CD4-positive, alpha-beta T cell (primary cell): Measurements from ENCODE around the gene ZIM2. TPM values are rescaled to one million over a fixed set of nuclear protein-coding genes. Genes with fewer than 3 reads are reported as not detected.
"Not testable (repeated sequence)": the region's sequence is repeated elsewhere in the genome, so short reads cannot be mapped to it uniquely, and the experiment has no call there.

Experiments used
- ATAC-seq: fragments of 200-7000 bp; cut with Tn5 transposase; one replicate; pipeline ENCODE4 v1.10.0; 2022; ENCODE audit warnings: mild to moderate bottlenecking; ENCODE audit not compliant: poor library complexity
- CTCF ChIA-PET: fragments of 350-600 bp; sonication (Branson Sonifier 250); formaldehyde crosslinking; loops from one replicate; lab custom pipeline; 2021; ENCODE audit warnings: antibody characterized with exemption, inconsistent platforms; lab: Charles Lee
- POLR2A ChIA-PET: fragments of 350-600 bp; sonication (Branson Sonifier 250); formaldehyde crosslinking; loops from one replicate; lab custom pipeline; 2021; ENCODE audit warnings: antibody characterized with exemption, inconsistent platforms; lab: Charles Lee
- DNase-seq, 14 experiments: peaks; one replicate each; pipeline ENCODE4 v3.0.0-alpha.2; 2013 to 2020; ENCODE audit warnings: mixed read lengths in 2 of 14
- H3K27ac ChIP-seq, 2 donors: one replicate each; pipeline versions ENCODE4 v1.5.1 to v1.7.0; 2013; ENCODE audit warnings: low read length in 2 of 2, low read depth in 1 of 2, mild to moderate bottlenecking in 1 of 2
- H3K27me3 ChIP-seq, 2 experiments: 1 replicate in 1 of 2; 2 replicates in 1 of 2; pipeline versions ENCODE4 v1.6.1 to v1.7.0; 2013; ENCODE audit warnings: low read length in 2 of 2, control low read depth in 1 of 2, mild to moderate bottlenecking in 1 of 2, moderate library complexity in 1 of 2; ENCODE audit not compliant: insufficient read depth in 2 of 2, control insufficient read depth in 1 of 2
- H3K36me3 ChIP-seq: one replicate; pipeline ENCODE4 v1.6.1; 2013; ENCODE audit warnings: low read length, control low read depth; ENCODE audit not compliant: insufficient read depth
- H3K4me1 ChIP-seq: one replicate; pipeline ENCODE4 v1.6.1; 2013; ENCODE audit warnings: low read length, control low read depth; ENCODE audit not compliant: insufficient read depth
- H3K4me3 ChIP-seq: one replicate; pipeline ENCODE4 v1.5.1; 2013; ENCODE audit warnings: mild to moderate bottlenecking, low read length, moderate library complexity
- H3K9me3 ChIP-seq, 2 experiments: 1 replicate in 1 of 2; 2 replicates in 1 of 2; pipeline versions ENCODE4 v1.6.1 to v1.7.0; 2013; ENCODE audit warnings: low read length in 2 of 2, mild to moderate bottlenecking in 2 of 2, control low read depth in 1 of 2, moderate library complexity in 1 of 2; ENCODE audit not compliant: control insufficient read depth in 1 of 2, insufficient read depth in 1 of 2
- H3K27ac Mint-ChIP-seq: one replicate; pipeline ENCODE4 v1.8.0; 2020; ENCODE audit warnings: mixed read lengths
- H3K27me3 Mint-ChIP-seq: one replicate; pipeline ENCODE4 v1.8.0; 2021; ENCODE audit warnings: mixed read lengths
- H3K36me3 Mint-ChIP-seq: one replicate; pipeline ENCODE4 v1.8.0; 2021; ENCODE audit warnings: low read depth, mixed read lengths
- H3K4me1 Mint-ChIP-seq: one replicate; pipeline ENCODE4 v1.8.0; 2021; ENCODE audit warnings: low read depth, mixed read lengths
- H3K4me3 Mint-ChIP-seq: one replicate; pipeline ENCODE4 v1.8.0; 2020; ENCODE audit warnings: mild to moderate bottlenecking, mixed read lengths
- H3K9me3 Mint-ChIP-seq: one replicate; pipeline ENCODE4 v1.8.0; 2020; ENCODE audit warnings: mixed read lengths
- intact Hi-C, 2 experiments: fragments of 100-400 bp; cut with DNase I in 1 of 2; cut with micrococcal nuclease in 1 of 2; formaldehyde crosslinking; loops; one replicate each; pipeline versions ENCODE4 v1.15.1 to v1.9.0; 2023 to 2025; cut with DNase I, micrococcal nuclease
- total RNA-seq, 174 experiments: library from RNA in 2 of 174; stranded (reverse) in 2 of 174; gene quantifications; one replicate each; pipeline ENCODE4 v1.2.3 and lab custom pipeline; 2021 to 2026
- TF ChIP-seq, protein P1 (sequence below): fragments of 200-600 bp; IDR thresholded peaks from one replicate; pipeline ENCODE4 v1.8.0; 2022; ENCODE audit warnings: antibody characterized with exemption, mild to moderate bottlenecking

The ZIM2 gene
- total RNA-seq, 2 experiments from 2014 or later: not detected

DNA sequence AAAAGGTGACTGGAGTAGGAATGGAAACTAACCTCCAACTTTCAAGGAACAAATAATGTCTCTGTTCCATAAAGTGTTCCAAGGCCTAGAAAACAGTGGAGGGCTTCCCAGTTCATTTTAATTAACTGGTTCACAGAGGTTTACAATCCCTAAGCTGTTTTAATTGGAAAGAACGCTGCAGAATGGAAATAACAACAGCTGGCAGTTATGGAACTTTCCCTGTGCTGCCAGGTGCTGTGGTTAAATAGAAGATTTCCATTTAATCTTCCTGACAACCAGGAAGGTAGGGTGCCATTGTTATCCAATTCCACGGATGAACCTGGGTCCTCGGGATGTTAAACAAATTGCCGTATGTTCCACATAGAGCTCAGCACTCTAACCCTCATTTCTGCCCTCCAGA, 22.2 kb upstream of the ZIM2 start:
- Mint-ChIP-seq H3K4me3 (no peak overlapping the region), H3K36me3 (peaks cover 4% of the 10 kb centered on the region), H3K9me3 (peaks cover 18% of the 10 kb centered on the region), H3K4me1 (no peaks in the 10 kb centered on the region), H3K27ac (no peak overlapping the region), H3K27me3 (no peaks in the 10 kb centered on the region)
- ATAC-seq: no peak
- H3K27me3 ChIP-seq: no peaks in the 10 kb centered on the region
- H3K27ac ChIP-seq: no peak overlapping the region
- ChIA-PET CTCF (no interaction called here), POLR2A (no interaction called here)
- H3K4me1 ChIP-seq: no peaks in the 10 kb centered on the region
- no peak overlapping the region for H3K4me3 ChIP-seq
- DNase-seq: no peak
- intact Hi-C loops: no loop called here
- TF ChIP-seq, protein P1, sequence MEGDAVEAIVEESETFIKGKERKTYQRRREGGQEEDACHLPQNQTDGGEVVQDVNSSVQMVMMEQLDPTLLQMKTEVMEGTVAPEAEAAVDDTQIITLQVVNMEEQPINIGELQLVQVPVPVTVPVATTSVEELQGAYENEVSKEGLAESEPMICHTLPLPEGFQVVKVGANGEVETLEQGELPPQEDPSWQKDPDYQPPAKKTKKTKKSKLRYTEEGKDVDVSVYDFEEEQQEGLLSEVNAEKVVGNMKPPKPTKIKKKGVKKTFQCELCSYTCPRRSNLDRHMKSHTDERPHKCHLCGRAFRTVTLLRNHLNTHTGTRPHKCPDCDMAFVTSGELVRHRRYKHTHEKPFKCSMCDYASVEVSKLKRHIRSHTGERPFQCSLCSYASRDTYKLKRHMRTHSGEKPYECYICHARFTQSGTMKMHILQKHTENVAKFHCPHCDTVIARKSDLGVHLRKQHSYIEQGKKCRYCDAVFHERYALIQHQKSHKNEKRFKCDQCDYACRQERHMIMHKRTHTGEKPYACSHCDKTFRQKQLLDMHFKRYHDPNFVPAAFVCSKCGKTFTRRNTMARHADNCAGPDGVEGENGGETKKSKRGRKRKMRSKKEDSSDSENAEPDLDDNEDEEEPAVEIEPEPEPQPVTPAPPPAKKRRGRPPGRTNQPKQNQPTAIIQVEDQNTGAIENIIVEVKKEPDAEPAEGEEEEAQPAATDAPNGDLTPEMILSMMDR: no peak
- H3K36me3 ChIP-seq: no peaks in the 10 kb centered on the region
- H3K9me3 ChIP-seq: peaks cover 17 to 31% of the 10 kb centered on the region in 2 experiments

GRCh38 chr19:56860409-56860808, 19.9 kb upstream of the ZIM2 start:
- CTCF ChIA-PET, H3K4me1 ChIP-seq, intact Hi-C loops, H3K27ac Mint-ChIP-seq, H3K4me3 ChIP-seq, H3K27me3 Mint-ChIP-seq, H3K4me1 Mint-ChIP-seq, H3K4me3 Mint-ChIP-seq, DNase-seq, H3K36me3 Mint-ChIP-seq, H3K27ac ChIP-seq, H3K27me3 ChIP-seq, POLR2A ChIA-PET, H3K36me3 ChIP-seq, ATAC-seq: not testable (repeated sequence)
- H3K9me3 ChIP-seq: peaks cover 13 to 30% of the 10 kb centered on the region in 2 experiments
- peaks cover 22% of the 10 kb centered on the region for H3K9me3 Mint-ChIP-seq

DNA sequence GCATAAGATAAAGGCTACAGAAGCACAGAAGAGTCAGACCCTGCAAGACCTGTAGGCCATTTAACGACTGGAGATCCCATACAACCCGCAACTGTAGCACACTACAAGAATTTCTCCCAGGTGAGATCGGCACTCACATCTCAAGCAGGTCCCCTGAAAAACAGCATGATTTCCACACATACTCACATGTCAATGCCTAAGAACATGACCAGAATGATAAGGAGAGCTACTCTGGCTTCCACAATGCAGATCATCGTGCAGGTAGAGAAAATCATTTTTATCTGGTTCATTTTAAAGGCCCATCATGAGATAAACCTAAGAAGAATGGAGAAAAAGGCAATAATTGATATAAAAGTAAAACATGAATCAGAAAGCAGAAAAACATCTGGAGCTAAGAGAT, 17.5 kb upstream of the ZIM2 start:
- no peaks in the 10 kb centered on the region for H3K27me3 Mint-ChIP-seq
- no peak overlapping the region for H3K4me3 ChIP-seq
- no peak for ATAC-seq
- TF ChIP-seq, protein P1: no peak
- no peak overlapping the region for H3K27ac Mint-ChIP-seq
- H3K4me1 ChIP-seq: no peaks in the 10 kb centered on the region
- ChIA-PET CTCF (no interaction called here), POLR2A (no interaction called here)
- no peak for DNase-seq
- H3K27me3 ChIP-seq: no peaks in the 10 kb centered on the region
- H3K27ac ChIP-seq: no peak overlapping the region
- no peaks in the 10 kb centered on the region for H3K36me3 ChIP-seq
- peaks cover 12 to 33% of the 10 kb centered on the region in 2 experiments for H3K9me3 ChIP-seq
- peaks cover 24% of the 10 kb centered on the region for H3K9me3 Mint-ChIP-seq
- H3K4me1 Mint-ChIP-seq: no peaks in the 10 kb centered on the region
- intact Hi-C loops: no loop called here
- H3K4me3 Mint-ChIP-seq: no peak overlapping the region
- H3K36me3 Mint-ChIP-seq: peaks cover 4% of the 10 kb centered on the region

DNA sequence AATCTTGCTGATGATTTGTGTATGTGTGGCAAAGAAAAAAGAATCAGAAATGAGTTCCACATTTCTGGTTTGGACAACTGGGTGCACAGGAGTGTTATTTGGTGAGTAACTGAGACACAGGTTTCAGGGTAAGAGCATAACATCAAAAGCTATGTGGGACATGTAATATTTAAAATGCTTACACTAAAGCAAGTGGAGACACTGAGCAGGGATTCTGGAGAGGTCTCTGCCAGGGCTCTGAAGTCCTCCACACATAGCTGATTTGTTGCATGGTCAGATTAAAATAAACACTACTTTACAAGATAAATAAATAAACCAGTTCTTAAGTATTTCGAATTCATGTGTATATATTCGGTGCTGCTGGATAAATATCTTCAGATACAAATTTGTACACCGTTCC, 16.3 kb upstream of the ZIM2 start:
- POLR2A ChIA-PET: no interaction called here
- Mint-ChIP-seq H3K9me3 (peaks cover 27% of the 10 kb centered on the region), H3K36me3 (peaks cover 10% of the 10 kb centered on the region), H3K4me3 (no peak overlapping the region), H3K27me3 (no peaks in the 10 kb centered on the region), H3K4me1 (no peaks in the 10 kb centered on the region), H3K27ac (no peak overlapping the region)
- H3K27ac ChIP-seq: no peak overlapping the region
- no peaks in the 10 kb centered on the region for H3K27me3 ChIP-seq
- peaks cover 8 to 28% of the 10 kb centered on the region in 2 experiments for H3K9me3 ChIP-seq
- no peaks in the 10 kb centered on the region for H3K36me3 ChIP-seq
- H3K4me3 ChIP-seq: no peak overlapping the region
- intact Hi-C loops: no loop called here
- ATAC-seq (no peak), DNase-seq (no peak)
- TF ChIP-seq, protein P1: no peak
- no peaks in the 10 kb centered on the region for H3K4me1 ChIP-seq
- CTCF ChIA-PET: no interaction called here

DNA sequence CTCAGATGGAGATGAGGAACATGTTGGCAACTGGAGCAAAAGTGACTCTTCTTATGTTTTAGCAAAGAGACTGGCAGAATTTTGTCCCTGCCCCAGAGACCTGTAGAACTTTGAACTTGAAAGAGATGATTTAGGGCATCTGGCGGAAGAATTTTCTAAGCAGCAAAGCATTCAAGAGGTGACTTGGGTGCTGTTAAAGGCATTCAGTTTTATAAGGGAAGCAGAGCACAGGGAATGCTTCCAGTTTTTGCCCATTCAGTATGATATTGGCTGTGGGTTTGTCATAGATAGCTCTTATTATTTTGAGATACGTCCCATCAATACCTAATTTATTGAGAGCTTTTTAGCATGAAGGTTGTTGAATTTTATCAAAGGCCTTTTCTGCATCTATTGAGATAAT, 11.8 kb upstream of the ZIM2 start:
- H3K4me1 Mint-ChIP-seq, H3K4me3 ChIP-seq, H3K4me1 ChIP-seq, intact Hi-C loops, POLR2A ChIA-PET, CTCF ChIA-PET, DNase-seq, H3K27ac Mint-ChIP-seq, H3K36me3 Mint-ChIP-seq, H3K27me3 ChIP-seq, H3K27me3 Mint-ChIP-seq, H3K36me3 ChIP-seq, H3K27ac ChIP-seq, H3K4me3 Mint-ChIP-seq, ATAC-seq: not testable (repeated sequence)
- H3K9me3 Mint-ChIP-seq: peaks cover 27% of the 10 kb centered on the region
- H3K9me3 ChIP-seq: peaks cover 14 to 23% of the 10 kb centered on the region in 2 experiments
